OCI-LY3 (cell line): ENCODE results near the gene HASPIN.
"Not testable (repeated sequence)": the region's sequence is repeated elsewhere in the genome, so short reads cannot be mapped to it uniquely, and the experiment has no call there.

ENCODE experiments used
- H2AFZ ChIP-seq: fragments of 200-600, 300-600 bp; shearing (Covaris generic); 2 replicates; pipeline ENCODE4 v1.6.0; 2014; ENCODE audit warnings: antibody characterized with exemption, low read depth, low read length
- H3K27ac ChIP-seq: fragments of 200-600, 300-600 bp; sonication (generic); 2 replicates; pipeline ENCODE4 v1.5.1; 2014; ENCODE audit warnings: mild to moderate bottlenecking, low read length, moderate library complexity, mixed read lengths
- H3K27me3 ChIP-seq: fragments of 200-600, 300-600 bp; sonication (generic); 2 replicates; pipeline ENCODE4 v1.6.1; 2014; ENCODE audit warnings: low read depth, low read length, mixed read lengths
- H3K36me3 ChIP-seq: fragments of 200-600, 300-600 bp; sonication (generic); replicated peaks from 2 replicates; pipeline ENCODE3; 2014; ENCODE audit warnings: low read depth, low read length, mixed read lengths
- H3K4me1 ChIP-seq: fragments of 300-600, 200-600 bp; sonication (generic); 2 replicates; pipeline ENCODE4 v1.6.1; 2014; ENCODE audit warnings: low read length, mixed read lengths
- H3K4me2 ChIP-seq: fragments of 200-600, 300-600 bp; sonication (generic); 2 replicates; pipeline ENCODE4 v1.6.1; 2014; ENCODE audit warnings: low read length, mixed read lengths
- H3K4me3 ChIP-seq: fragments of 300-600, 200-600 bp; sonication (generic); 2 replicates; pipeline ENCODE4 v1.5.1; 2014; ENCODE audit warnings: antibody characterized with exemption, mild to moderate bottlenecking, low read length, moderate library complexity
- H3K79me2 ChIP-seq: fragments of 300-600, 200-600 bp; shearing (Covaris generic); 2 replicates; pipeline ENCODE4 v1.6.1; 2014; ENCODE audit warnings: mild to moderate bottlenecking, low read length, mixed read lengths
- H3K9ac ChIP-seq: fragments of 300-600, 200-600 bp; shearing (Covaris generic); 2 replicates; pipeline ENCODE4 v1.6.0; 2014; ENCODE audit warnings: mild to moderate bottlenecking, low read length, moderate library complexity
- H3K9me3 ChIP-seq: fragments of 200-600, 300-600 bp; shearing (Covaris generic); 2 replicates; pipeline ENCODE4 v1.6.1; 2014; ENCODE audit warnings: low read length, mixed read lengths; ENCODE audit not compliant: insufficient read depth
- H4K20me1 ChIP-seq: fragments of 200-600, 300-600 bp; sonication (generic); 2 replicates; pipeline ENCODE4 v1.6.1; 2016; ENCODE audit warnings: low read length, mixed read lengths; ENCODE audit not compliant: insufficient read depth
- EZH2phosphoT487 ChIP-seq: fragments of 200-600 bp; shearing (Covaris generic); IDR thresholded peaks from 2 replicates; pipeline ENCODE4 v1.6.1; 2018; ENCODE audit warnings: antibody characterized with exemption, mixed run types, low read depth
- TF ChIP-seq, protein P1 (sequence below): fragments of 200-600, 300-600 bp; sonication (generic); IDR thresholded peaks from 2 replicates; pipeline ENCODE4 v1.5.1; 2014; ENCODE audit warnings: antibody characterized with exemption, low read length, low read depth

Gene HASPIN

DNA sequence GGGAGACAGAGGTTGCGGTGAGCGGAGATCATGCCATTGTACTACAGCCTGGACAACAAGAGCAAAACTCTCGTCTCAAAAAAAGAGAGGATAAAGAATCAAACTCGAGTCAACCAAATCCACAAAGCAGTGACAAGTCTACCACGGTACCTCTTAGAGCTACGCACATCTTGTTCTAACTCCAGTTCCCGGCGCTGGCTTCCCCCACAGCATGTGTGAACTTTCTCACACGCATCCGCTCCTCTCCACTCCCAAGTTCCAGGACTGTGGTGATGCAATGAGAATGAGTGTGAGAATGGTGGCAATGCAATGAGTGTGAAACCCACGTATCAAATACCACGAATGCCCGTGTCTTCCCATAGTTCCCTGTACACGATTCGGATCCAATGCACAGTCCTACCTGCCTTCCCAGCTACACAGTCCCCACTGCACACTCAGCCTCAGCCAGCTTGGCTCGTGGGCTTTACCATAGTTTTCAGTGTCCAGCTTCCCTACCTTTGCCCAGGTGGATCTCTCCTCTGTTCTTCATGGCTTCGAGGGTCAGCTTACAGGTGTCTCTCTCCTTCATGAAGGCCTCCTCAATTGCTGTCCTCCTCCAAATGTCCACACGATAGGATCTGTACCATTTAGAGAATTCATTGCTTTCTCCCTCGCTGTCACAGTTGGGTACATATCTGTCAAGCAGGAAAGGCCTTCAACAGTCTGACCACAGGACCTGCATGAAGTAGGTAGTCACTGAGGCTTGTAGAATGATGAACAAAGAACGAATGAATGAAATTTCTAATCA, 18.6 kb upstream of the HASPIN start:
- H3K4me1 ChIP-seq: peaks cover 24% of the 10 kb centered on the region
- no peak overlapping the region for H3K27ac ChIP-seq
- no peaks in the 10 kb centered on the region for H3K79me2 ChIP-seq
- TF ChIP-seq EZH2phosphoT487: no peak
- TF ChIP-seq, protein P1, sequence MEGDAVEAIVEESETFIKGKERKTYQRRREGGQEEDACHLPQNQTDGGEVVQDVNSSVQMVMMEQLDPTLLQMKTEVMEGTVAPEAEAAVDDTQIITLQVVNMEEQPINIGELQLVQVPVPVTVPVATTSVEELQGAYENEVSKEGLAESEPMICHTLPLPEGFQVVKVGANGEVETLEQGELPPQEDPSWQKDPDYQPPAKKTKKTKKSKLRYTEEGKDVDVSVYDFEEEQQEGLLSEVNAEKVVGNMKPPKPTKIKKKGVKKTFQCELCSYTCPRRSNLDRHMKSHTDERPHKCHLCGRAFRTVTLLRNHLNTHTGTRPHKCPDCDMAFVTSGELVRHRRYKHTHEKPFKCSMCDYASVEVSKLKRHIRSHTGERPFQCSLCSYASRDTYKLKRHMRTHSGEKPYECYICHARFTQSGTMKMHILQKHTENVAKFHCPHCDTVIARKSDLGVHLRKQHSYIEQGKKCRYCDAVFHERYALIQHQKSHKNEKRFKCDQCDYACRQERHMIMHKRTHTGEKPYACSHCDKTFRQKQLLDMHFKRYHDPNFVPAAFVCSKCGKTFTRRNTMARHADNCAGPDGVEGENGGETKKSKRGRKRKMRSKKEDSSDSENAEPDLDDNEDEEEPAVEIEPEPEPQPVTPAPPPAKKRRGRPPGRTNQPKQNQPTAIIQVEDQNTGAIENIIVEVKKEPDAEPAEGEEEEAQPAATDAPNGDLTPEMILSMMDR: no peak
- H3K36me3 ChIP-seq: no peaks in the 10 kb centered on the region
- no peak overlapping the region for H2AFZ ChIP-seq
- H3K4me2 ChIP-seq: no peak overlapping the region
- H4K20me1 ChIP-seq: no peaks in the 10 kb centered on the region
- H3K9ac ChIP-seq: no peak overlapping the region
- no peak overlapping the region for H3K4me3 ChIP-seq
- H3K27me3 ChIP-seq: no peaks in the 10 kb centered on the region
- H3K9me3 ChIP-seq: no peaks in the 10 kb centered on the region

DNA sequence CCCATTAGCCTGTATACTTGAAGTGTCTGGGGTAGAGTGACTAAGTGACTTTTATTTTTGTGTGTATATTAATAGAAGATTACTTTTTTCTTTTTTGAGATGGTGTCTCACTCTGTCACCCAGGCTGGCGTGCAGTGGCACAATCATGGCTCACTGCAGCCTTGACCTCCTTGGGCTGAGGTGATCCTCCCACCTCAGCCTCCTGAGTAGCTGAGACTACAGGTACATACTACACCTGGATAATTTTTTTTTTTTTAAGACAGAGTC, 18.1 kb upstream of the HASPIN start:
- H3K4me2 ChIP-seq, H3K27ac ChIP-seq, H2AFZ ChIP-seq, H3K9me3 ChIP-seq, H3K36me3 ChIP-seq, H3K27me3 ChIP-seq, H4K20me1 ChIP-seq, H3K79me2 ChIP-seq, H3K9ac ChIP-seq, H3K4me3 ChIP-seq: not testable (repeated sequence)
- peaks cover 28% of the 10 kb centered on the region for H3K4me1 ChIP-seq

DNA sequence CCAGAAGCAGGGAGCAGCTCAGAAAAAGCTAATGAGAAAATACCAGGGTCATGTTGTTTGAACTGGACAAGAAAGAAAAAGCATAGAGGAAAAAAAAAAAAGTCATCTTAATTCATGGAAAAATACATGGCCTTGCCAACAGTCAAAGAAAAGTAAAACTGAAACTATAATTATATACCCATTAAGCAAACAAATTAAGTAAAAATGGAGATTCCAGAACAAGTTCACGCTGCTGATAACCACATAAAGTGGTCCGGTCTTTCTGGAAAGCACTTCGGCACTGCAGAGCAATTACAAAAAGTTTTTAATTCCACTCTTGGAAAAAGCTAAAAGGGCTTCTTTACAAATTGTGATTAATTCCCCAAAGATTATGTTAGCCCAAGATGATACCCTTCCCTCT, 15.3 kb upstream of the HASPIN start:
- Histone ChIP-seq H4K20me1 (no peaks in the 10 kb centered on the region), H3K4me2 (peak overlapping the region; percentile 41), H3K4me1 (peaks cover 48% of the 10 kb centered on the region), H3K9ac (0 out of 2 replicates have a peak overlapping the region, but pooled peaks have one; percentile 4), H3K9me3 (no peaks in the 10 kb centered on the region), H3K27me3 (no peaks in the 10 kb centered on the region), H3K36me3 (peaks cover 2% of the 10 kb centered on the region), H3K4me3 (peak overlapping the region; percentile 44; the same call in 1 of the 2 replicates), H2AFZ (no peak overlapping the region), H3K79me2 (no peaks in the 10 kb centered on the region), H3K27ac (no peak overlapping the region)
- TF ChIP-seq EZH2phosphoT487: no peak
- TF ChIP-seq, protein P1: no peak

DNA sequence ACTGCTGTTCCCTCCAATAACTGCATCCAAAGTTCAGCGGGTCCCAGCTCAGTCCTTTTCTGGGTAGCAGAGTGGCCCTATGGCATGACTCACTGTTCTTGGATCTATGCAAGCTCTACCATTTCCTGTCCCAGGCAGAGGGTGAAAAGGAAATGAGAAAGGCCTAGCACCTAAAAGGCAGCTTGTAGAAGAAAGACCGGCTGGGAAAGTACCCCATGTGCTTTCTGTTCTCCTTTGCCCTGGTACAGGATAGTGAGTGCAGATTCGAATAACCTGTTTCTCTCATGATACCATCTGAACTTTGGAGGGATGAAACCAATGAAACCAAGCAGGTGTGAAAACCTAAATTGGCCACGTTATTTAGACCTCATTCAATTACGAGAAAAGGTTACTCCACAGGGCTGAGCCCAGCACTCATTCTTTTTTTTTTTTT, 12.7 kb upstream of the HASPIN start:
- no peaks in the 10 kb centered on the region for H4K20me1 ChIP-seq
- H3K36me3 ChIP-seq: peaks cover 8% of the 10 kb centered on the region
- no peak overlapping the region for H2AFZ ChIP-seq
- no peak for TF ChIP-seq EZH2phosphoT487
- TF ChIP-seq, protein P1: no peak
- H3K4me1 ChIP-seq: peaks cover 48% of the 10 kb centered on the region
- H3K9me3 ChIP-seq: no peaks in the 10 kb centered on the region
- no peaks in the 10 kb centered on the region for H3K79me2 ChIP-seq
- no peaks in the 10 kb centered on the region for H3K27me3 ChIP-seq
- peak overlapping the region; percentile 49; the same call in 1 of the 2 replicates for H3K4me3 ChIP-seq
- peak overlapping the region; percentile 36; the same call in 1 of the 2 replicates for H3K9ac ChIP-seq
- peak overlapping the region; percentile 96 for H3K27ac ChIP-seq
- H3K4me2 ChIP-seq: peak overlapping the region; percentile 60
